ENCODE results near the gene SLC9A3.

Gene SLC9A3

DNA sequence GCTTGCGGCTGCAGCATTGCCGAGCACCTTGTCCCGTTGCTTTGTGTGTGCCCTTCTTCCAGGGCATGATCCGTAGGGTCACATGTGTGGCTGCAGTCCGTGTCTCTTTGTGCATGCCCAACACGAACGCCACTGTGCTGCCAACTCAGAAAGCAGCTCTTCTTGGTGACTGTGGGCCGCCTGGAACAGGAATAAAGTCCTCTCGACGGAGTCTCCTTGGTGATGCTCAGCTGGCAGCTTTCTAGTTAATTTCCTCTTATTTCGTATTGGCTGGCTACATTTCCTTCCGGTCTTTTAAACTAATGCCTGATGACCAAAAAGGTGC, 75.5 kb downstream of the SLC9A3 start (continued):
- TF ChIP-seq ZNF629 (tag by site-specific recombination; IDR thresholded peaks at IDR 0.05) (no peak), ZNF16 (tag by site-specific recombination; IDR thresholded peaks at IDR 0.05; ENCODE audit: low read depth) (no peak), YY1 (tag by site-specific recombination; IDR thresholded peaks at IDR 0.05) (no peak)

DNA sequence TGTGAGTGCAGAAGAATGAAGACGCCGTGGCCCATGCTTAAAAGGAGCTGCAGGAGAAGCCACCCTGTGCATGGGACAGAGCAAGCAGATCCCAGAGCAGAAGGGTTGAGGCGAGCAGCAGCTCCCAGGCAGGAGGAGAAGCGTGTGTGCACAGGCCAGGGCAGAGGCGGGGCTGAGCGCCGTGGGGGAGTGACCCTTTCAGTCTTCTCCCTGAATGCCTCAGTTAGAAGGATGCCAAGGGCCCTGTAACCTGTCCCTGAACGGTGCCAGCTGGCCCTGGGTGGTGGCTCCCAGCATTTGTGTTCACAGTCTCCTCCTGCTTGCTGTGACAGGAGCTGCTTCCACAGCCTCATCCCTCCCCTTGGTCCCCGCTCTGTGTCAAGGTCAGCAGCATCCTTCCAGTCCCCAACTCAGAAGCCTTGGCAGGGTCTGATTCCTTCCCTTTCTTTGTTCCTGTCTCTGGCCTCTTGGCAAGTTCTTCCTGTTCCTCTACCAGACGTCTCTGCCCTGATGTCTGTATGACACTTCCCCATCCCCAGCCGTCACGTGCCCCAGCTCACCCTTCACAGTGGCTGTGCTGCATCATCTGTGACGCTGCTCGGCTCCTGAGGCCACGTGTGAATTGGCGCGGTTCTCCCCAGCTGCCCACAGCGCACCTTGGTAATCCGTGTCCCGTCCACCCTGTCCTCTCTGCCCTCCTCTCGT, 76.0 kb downstream of the SLC9A3 start:
- Histone ChIP-seq H3K27ac (ENCODE audit: extremely low read depth, low read depth, low read length) (no peak overlapping the region), H3K4me3 (ENCODE audit: low read depth, low read length) (no peak overlapping the region), H3K36me3 (ENCODE audit: control insufficient read depth in 2 of 2, insufficient read depth in 1 of 2, low read length in 2 of 2) (peaks cover 21 to 74% of the 10 kb centered on the region in 2 experiments), H3K9me3 (ENCODE audit: control insufficient read depth, insufficient read depth, low read depth, low read length) (no peaks in the 10 kb centered on the region), H3K4me1 (ENCODE audit: control insufficient read depth, insufficient read depth, low read length) (peaks cover 4% of the 10 kb centered on the region)
- TF ChIP-seq ZNF223 (tag by site-specific recombination; IDR thresholded peaks at IDR 0.05) (no peak), ZNF404 (tag by site-specific recombination; IDR thresholded peaks at IDR 0.05) (no peak), ZNF174 (tag by site-specific recombination; IDR thresholded peaks at IDR 0.05) (no peak), ZNF2 (tag by site-specific recombination; IDR thresholded peaks at IDR 0.05) (no peak), ZNF624 (tag by site-specific recombination; IDR thresholded peaks at IDR 0.05) (no peak), BCL11A (tag by site-specific recombination; IDR thresholded peaks at IDR 0.05; ENCODE audit: low read depth) (no peak), ZNF311 (tag by site-specific recombination; IDR thresholded peaks at IDR 0.05; ENCODE audit: borderline replicate concordance) (no peak), ZNF114 (tag by site-specific recombination; IDR thresholded peaks at IDR 0.05) (no peak), KLF8 (tag by site-specific recombination; IDR thresholded peaks at IDR 0.05) (no peak), KLF9 (tag by site-specific recombination; IDR thresholded peaks at IDR 0.05; ENCODE audit: low read depth) (no peak), OSR2 (tag by site-specific recombination; IDR thresholded peaks at IDR 0.05) (no peak), ZIC2 (tag by site-specific recombination; IDR thresholded peaks at IDR 0.05) (no peak), TRIM28 (IDR thresholded peaks at IDR 0.05; ENCODE audit: borderline replicate concordance, low read length) (no peak), ZNF423 (tag by site-specific recombination; IDR thresholded peaks at IDR 0.05) (no peak), ZNF777 (tag by site-specific recombination; IDR thresholded peaks at IDR 0.05; ENCODE audit: borderline replicate concordance) (no peak)
- TF ChIP-seq, protein P1, sequence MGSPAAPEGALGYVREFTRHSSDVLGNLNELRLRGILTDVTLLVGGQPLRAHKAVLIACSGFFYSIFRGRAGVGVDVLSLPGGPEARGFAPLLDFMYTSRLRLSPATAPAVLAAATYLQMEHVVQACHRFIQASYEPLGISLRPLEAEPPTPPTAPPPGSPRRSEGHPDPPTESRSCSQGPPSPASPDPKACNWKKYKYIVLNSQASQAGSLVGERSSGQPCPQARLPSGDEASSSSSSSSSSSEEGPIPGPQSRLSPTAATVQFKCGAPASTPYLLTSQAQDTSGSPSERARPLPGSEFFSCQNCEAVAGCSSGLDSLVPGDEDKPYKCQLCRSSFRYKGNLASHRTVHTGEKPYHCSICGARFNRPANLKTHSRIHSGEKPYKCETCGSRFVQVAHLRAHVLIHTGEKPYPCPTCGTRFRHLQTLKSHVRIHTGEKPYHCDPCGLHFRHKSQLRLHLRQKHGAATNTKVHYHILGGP (tag by site-specific recombination; IDR thresholded peaks at IDR 0.05): no peak
- TF ChIP-seq, protein P2, sequence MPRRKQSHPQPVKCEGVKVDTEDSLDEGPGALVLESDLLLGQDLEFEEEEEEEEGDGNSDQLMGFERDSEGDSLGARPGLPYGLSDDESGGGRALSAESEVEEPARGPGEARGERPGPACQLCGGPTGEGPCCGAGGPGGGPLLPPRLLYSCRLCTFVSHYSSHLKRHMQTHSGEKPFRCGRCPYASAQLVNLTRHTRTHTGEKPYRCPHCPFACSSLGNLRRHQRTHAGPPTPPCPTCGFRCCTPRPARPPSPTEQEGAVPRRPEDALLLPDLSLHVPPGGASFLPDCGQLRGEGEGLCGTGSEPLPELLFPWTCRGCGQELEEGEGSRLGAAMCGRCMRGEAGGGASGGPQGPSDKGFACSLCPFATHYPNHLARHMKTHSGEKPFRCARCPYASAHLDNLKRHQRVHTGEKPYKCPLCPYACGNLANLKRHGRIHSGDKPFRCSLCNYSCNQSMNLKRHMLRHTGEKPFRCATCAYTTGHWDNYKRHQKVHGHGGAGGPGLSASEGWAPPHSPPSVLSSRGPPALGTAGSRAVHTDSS (tag by site-specific recombination; IDR thresholded peaks at IDR 0.05): no peak
- TF ChIP-seq, protein P3, sequence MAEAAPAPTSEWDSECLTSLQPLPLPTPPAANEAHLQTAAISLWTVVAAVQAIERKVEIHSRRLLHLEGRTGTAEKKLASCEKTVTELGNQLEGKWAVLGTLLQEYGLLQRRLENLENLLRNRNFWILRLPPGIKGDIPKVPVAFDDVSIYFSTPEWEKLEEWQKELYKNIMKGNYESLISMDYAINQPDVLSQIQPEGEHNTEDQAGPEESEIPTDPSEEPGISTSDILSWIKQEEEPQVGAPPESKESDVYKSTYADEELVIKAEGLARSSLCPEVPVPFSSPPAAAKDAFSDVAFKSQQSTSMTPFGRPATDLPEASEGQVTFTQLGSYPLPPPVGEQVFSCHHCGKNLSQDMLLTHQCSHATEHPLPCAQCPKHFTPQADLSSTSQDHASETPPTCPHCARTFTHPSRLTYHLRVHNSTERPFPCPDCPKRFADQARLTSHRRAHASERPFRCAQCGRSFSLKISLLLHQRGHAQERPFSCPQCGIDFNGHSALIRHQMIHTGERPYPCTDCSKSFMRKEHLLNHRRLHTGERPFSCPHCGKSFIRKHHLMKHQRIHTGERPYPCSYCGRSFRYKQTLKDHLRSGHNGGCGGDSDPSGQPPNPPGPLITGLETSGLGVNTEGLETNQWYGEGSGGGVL (tag by site-specific recombination; IDR thresholded peaks at IDR 0.05): no peak
- CTCF ChIA-PET: interaction anchor here (1.2 to 1.9 kb wide), 3 partner anchors 12 to 131 kb away, joined by 3 to 10 read pairs (median 4); partner anchors contain the start of gene AHRR
- POLR2A ChIA-PET: no interaction called here
